Measurements from ENCODE around the gene TAGLN2. TPM values are rescaled to one million over a fixed set of nuclear protein-coding genes. Genes with fewer than 3 reads are reported as not detected.
A peak's percentile ranks its signal among the peaks of the same experiment; 100 is the strongest.

Gene TAGLN2
- total RNA-seq, 2 donors from 2014 or later, result 268 to 291 TPM

- DNase-seq (peak; percentile 80 to 89), ATAC-seq (peak; percentile 99)
- intact Hi-C loops (cut with DNase I, micrococcal nuclease), result loop anchor here (2.0 to 5.0 kb wide), 2 partner anchors 93 to 94 kb away; no protein-coding TSS in a partner anchor
These were observed 33.8 kb downstream of the TAGLN2 start for GRCh38 chr1:159891275-159892157.

- intact Hi-C loops (cut with DNase I, micrococcal nuclease), result loop anchor here (2.0 to 5.0 kb wide), 2 partner anchors 92 to 93 kb away; no protein-coding TSS in a partner anchor
- ATAC-seq (no peak), DNase-seq (no peak)
These were observed 34.9 kb downstream of the TAGLN2 start for GRCh38 chr1:159890390-159890789.

- intact Hi-C loops (cut with DNase I, micrococcal nuclease), result loop anchor here (2.0 to 5.0 kb wide), 2 partner anchors 91 to 93 kb away; no protein-coding TSS in a partner anchor
- peak; percentile 22 for ATAC-seq
- no peak for DNase-seq
These were observed 35.5 kb downstream of the TAGLN2 start for GRCh38 chr1:159889821-159890252.

- DNase-seq, result no peak
- no peak for ATAC-seq
- intact Hi-C loops (cut with DNase I, micrococcal nuclease), result no loop called here
These were observed 36.1 kb downstream of the TAGLN2 start for GRCh38 chr1:159889202-159889601.

- ATAC-seq (no peak), DNase-seq (no peak)
- intact Hi-C loops (cut with DNase I, micrococcal nuclease), result no loop called here
These were observed 41.0 kb downstream of the TAGLN2 start for GRCh38 chr1:159884296-159884695.

- ATAC-seq (no peak), DNase-seq (no peak)
- intact Hi-C loops (cut with DNase I, micrococcal nuclease), result no loop called here
These were observed 42.2 kb downstream of the TAGLN2 start for GRCh38 chr1:159883134-159883533.

- ATAC-seq, result peak; percentile 72
- no peak for DNase-seq
- intact Hi-C loops (cut with DNase I, micrococcal nuclease), result no loop called here
These were observed 42.8 kb downstream of the TAGLN2 start for GRCh38 chr1:159882527-159882862.

- intact Hi-C loops (cut with DNase I, micrococcal nuclease), result no loop called here
- ATAC-seq (peak; percentile 97), DNase-seq (peak; percentile 97 to 98)
These were observed 43.4 kb downstream of the TAGLN2 start for GRCh38 chr1:159881622-159882526.

GRCh38 chr1:159880430-159880829 lies 44.9 kb downstream of the TAGLN2 start:
- no peak for ATAC-seq
- no peak for DNase-seq
- intact Hi-C loops (cut with DNase I, micrococcal nuclease), result no loop called here

GRCh38 chr1:159879977-159880376 lies 45.3 kb downstream of the TAGLN2 start:
- DNase-seq, result no peak
- no peak for ATAC-seq
- intact Hi-C loops (cut with DNase I, micrococcal nuclease), result no loop called here

- intact Hi-C loops (cut with DNase I, micrococcal nuclease), result no loop called here
- ATAC-seq, result no peak
- DNase-seq, result no peak
These were observed 46.2 kb downstream of the TAGLN2 start for GRCh38 chr1:159879136-159879535.

- ATAC-seq, result no peak
- intact Hi-C loops (cut with DNase I, micrococcal nuclease), result no loop called here
These were observed 47.4 kb downstream of the TAGLN2 start for GRCh38 chr1:159877695-159878444.

GRCh38 chr1:159873530-159874143 lies 51.7 kb downstream of the TAGLN2 start:
- intact Hi-C loops (cut with DNase I, micrococcal nuclease), result no loop called here
- DNase-seq, result no peak
- ATAC-seq, result no peak

More at GRCh38 chr1:159877695-159878444, 47.4 kb downstream of the TAGLN2 start:
- DNase-seq, result no peak

GRCh38 chr1:159872891-159873290 lies 52.4 kb downstream of the TAGLN2 start:
- ATAC-seq (no peak), DNase-seq (no peak)
- intact Hi-C loops (cut with DNase I, micrococcal nuclease), result no loop called here

GRCh38 chr1:159870704-159871103 lies 54.6 kb downstream of the TAGLN2 start:
- DNase-seq (no peak), ATAC-seq (no peak)
- intact Hi-C loops (cut with DNase I, micrococcal nuclease), result no loop called here

GRCh38 chr1:159869607-159870006 lies 55.7 kb downstream of the TAGLN2 start:
- DNase-seq (no peak), ATAC-seq (no peak)
- intact Hi-C loops (cut with DNase I, micrococcal nuclease), result no loop called here

- intact Hi-C loops (cut with DNase I, micrococcal nuclease), result no loop called here
- ATAC-seq (no peak), DNase-seq (peak in 1 of 2 donors; percentile 52)
These were observed 56.1 kb downstream of the TAGLN2 start for GRCh38 chr1:159869173-159869572.

- no peak for DNase-seq
- no peak for ATAC-seq
- intact Hi-C loops (cut with DNase I, micrococcal nuclease), result no loop called here
These were observed 56.5 kb downstream of the TAGLN2 start for GRCh38 chr1:159868766-159869165.
